ENCODE measurements around the gene UCHL3. TPM values are rescaled to one million over a fixed set of nuclear protein-coding genes. Genes with fewer than 3 reads are reported as not detected.

The UCHL3 gene
- total and polyA plus RNA-seq, 2 of the 4 experiments (the other 2 are of a cell fraction), result 63.8 to 68.3 TPM

GRCh38 chr13:75641026-75641425 lies 91.4 kb downstream of the UCHL3 start:
- peak overlapping the region; percentile 0; the same call in 1 of the 2 replicates for H3K4me2 ChIP-seq (ENCODE audit: low read depth, low read length)

More at GRCh38 chr13:75641026-75641425, 91.4 kb downstream of the UCHL3 start:
- Histone ChIP-seq H2BK20ac (ENCODE audit: low read depth, low read length) (no peak overlapping the region), H2AFZ (replicated peaks; ENCODE audit: low read length, poor library complexity) (no peak overlapping the region), H3K14ac (replicated peaks; ENCODE audit: low read depth, low read length) (peak overlapping the region; percentile 18; the same call in 1 of the 2 replicates), H4K5ac (ENCODE audit: low read depth, low read length) (no peak overlapping the region; the same call in 1 of the 2 replicates), H3K79me1 (ENCODE audit: low read depth in 1 of 2, low read length in 2 of 2) (peaks cover 5 to 48% of the 10 kb centered on the region in 2 experiments; a peak in 3 of 4 replicates), H3K23ac (ENCODE audit: low read depth, low read length) (peak overlapping the region; percentile 49), H4K20me1 (ENCODE audit: insufficient read depth, low read length) (peaks cover 72% of the 10 kb centered on the region), H3K36me3 (ENCODE audit: control insufficient read depth, insufficient read depth, low read length) (peaks cover 9% of the 10 kb centered on the region), H3K4me3 (ENCODE audit: insufficient read depth, low read depth, low read length) (no peak overlapping the region), H2AK9ac (replicated peaks; ENCODE audit: low read depth, low read length, poor library complexity) (no peak overlapping the region), H3K9me1 (ENCODE audit: insufficient read depth, low read length) (peaks cover 22% of the 10 kb centered on the region), H2BK5ac (ENCODE audit: low read depth, low read length, poor library complexity, severe bottlenecking) (peak overlapping the region; percentile 6), H2BK15ac (ENCODE audit: low read depth, low read length) (no peak overlapping the region), H3K27ac (ENCODE audit: insufficient read depth, low read length) (no peak overlapping the region; the same call in 1 of the 2 replicates), H3K27me3 (ENCODE audit: control insufficient read depth, insufficient read depth, low read length) (no peaks in the 10 kb centered on the region), H2BK120ac (ENCODE audit: low read depth, low read length) (no peak overlapping the region), H3K56ac (ENCODE audit: extremely low read depth, insufficient read depth, low read length) (no peak overlapping the region), H3K4ac (ENCODE audit: low read depth, low read length) (peak overlapping the region; percentile 18; the same call in 1 of the 2 replicates), H3K4me1 (ENCODE audit: control insufficient read depth, insufficient read depth, low read length) (peaks cover 19% of the 10 kb centered on the region), H4K8ac (ENCODE audit: low read depth in 2 of 2, low read length in 2 of 2) (peak overlapping the region in 1 of 2 experiments; percentile 16; a peak in 1 of 4 replicates), H3K18ac (ENCODE audit: low read depth, low read length) (no peak overlapping the region), H4K91ac (ENCODE audit: insufficient read depth, low read depth, low read length) (0 out of 2 replicates have a peak overlapping the region, but pooled peaks have one; percentile 20), H2AK5ac (ENCODE audit: low read depth, low read length) (peak overlapping the region; percentile 76), H3K9me3 (ENCODE audit: control insufficient read depth, insufficient read depth, low read length) (no peaks in the 10 kb centered on the region), H3K9ac (ENCODE audit: low read depth, low read length) (no peak overlapping the region)
- POLR2A ChIA-PET (ENCODE audit: unreplicated experiment), result no interaction called here
- in situ Hi-C loops (cut with MboI; ENCODE audit: low sequenced_read_pairs) (no loop called here), dilution Hi-C loops (cut with HindIII; ENCODE audit: low sequenced_read_pairs, unreplicated experiment) (no loop called here), intact Hi-C loops (cut with micrococcal nuclease) (no loop called here)
- ATAC-seq (ENCODE audit: low read depth), result no peak
- CTCF ChIA-PET, result no interaction called here
- BruUV-seq (replicated peaks), result TSS peak; percentile 1
- WGBS, 2 experiments (ENCODE audit: extremely low coverage in 2 of 2, insufficient read length in 1 of 2), result 94% methylated on average over 3 of the region's 6 CpGs; no CpG with 5 or more reads in 1 of the 2 experiments
- TF ChIP-seq BHLHE40 (IDR thresholded peaks at IDR 0.05; ENCODE audit: low read depth, low read length) (no peak), USF2 (IDR thresholded peaks at IDR 0.05; ENCODE audit: low read depth, low read length) (no peak), POLR2A (IDR thresholded peaks at IDR 0.05; ENCODE audit: low read depth, low read length) (no peak), MAFK (IDR thresholded peaks at IDR 0.05; ENCODE audit: low read depth, low read length) (no peak), MXI1 (IDR thresholded peaks at IDR 0.05; ENCODE audit: borderline replicate concordance, low read depth, low read length) (no peak), ELK1 (IDR thresholded peaks at IDR 0.05; ENCODE audit: borderline replicate concordance, low read depth, low read length) (no peak), RCOR1 (IDR thresholded peaks at IDR 0.05; ENCODE audit: insufficient replicate concordance, low read length) (no peak), CHD1 (IDR thresholded peaks at IDR 0.05; ENCODE audit: low read depth, low read length) (no peak), SMC3 (IDR thresholded peaks at IDR 0.05; ENCODE audit: low read depth, low read length) (no peak), FOS (IDR thresholded peaks at IDR 0.05; ENCODE audit: low read depth, low read length) (no peak), CEBPB (IDR thresholded peaks at IDR 0.05; ENCODE audit: low read depth, low read length) (no peak), RFX5 (IDR thresholded peaks at IDR 0.05; ENCODE audit: low read depth, low read length) (no peak), RAD21 (IDR thresholded peaks at IDR 0.05; ENCODE audit: low read length) (no peak), MAZ (IDR thresholded peaks at IDR 0.05; ENCODE audit: borderline replicate concordance, low read depth, low read length) (no peak), NFE2L2 (IDR thresholded peaks at IDR 0.05; ENCODE audit: low read depth, low read length) (no peak), CTCF (conservative IDR thresholded peaks at IDR 0.05; ENCODE audit: low read depth, low read length) (no peak)
- DNase-seq, result no peak
